Measurements from ENCODE around the gene DDX51. TPM values are rescaled to one million over a fixed set of nuclear protein-coding genes. Genes with fewer than 3 reads are reported as not detected.
A peak's percentile ranks its signal among the peaks of the same experiment; 100 is the strongest.

The DDX51 gene
- total and polyA plus RNA-seq, 2 of the 4 experiments (the other 2 are of a cell fraction), result 3.8 to 14.5 TPM

DNA sequence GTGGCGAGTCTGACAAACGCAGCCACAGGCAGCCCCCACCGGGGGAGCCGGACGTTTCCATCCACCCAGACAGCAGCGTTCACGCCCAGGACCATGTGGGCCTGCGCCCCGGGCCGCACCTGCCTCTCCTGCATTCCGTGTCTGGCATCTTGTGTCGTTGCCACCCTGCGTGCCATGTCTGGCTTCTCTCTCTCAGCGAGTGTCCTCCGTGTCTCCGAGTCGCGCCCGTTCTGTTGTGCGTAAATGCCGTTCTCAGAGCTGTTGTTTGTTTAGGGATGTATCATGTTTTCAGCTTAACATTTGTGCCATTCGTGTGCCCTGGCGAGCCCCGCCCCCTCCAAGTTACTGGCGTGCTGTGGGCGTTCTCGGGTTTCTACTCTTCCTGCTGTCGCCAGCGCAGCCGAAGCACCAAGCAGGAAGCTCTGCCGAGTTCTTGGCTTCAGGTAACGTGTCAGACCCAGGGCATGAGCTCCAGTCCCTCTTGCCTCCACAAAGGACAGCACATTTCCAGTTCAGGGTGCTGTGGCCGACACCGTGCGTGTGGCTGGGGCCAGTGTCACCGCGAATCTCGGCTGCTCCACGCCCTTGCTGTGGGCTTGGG is 34.8 kb upstream of the DDX51 start:
- Histone ChIP-seq H3K27me3 (ENCODE audit: control insufficient read depth, insufficient read depth, low read length) (peaks cover 55% of the 10 kb centered on the region), H3K9ac (ENCODE audit: low read depth, low read length) (no peak overlapping the region), H3K4ac (ENCODE audit: low read depth, low read length) (no peak overlapping the region), H4K91ac (ENCODE audit: insufficient read depth, low read depth, low read length) (no peak overlapping the region), H2BK5ac (ENCODE audit: low read depth, low read length, poor library complexity, severe bottlenecking) (no peak overlapping the region), H3K4me3 (ENCODE audit: insufficient read depth, low read depth, low read length) (no peak overlapping the region), H3K4me2 (ENCODE audit: low read depth, low read length) (no peak overlapping the region), H3K79me1 (ENCODE audit: low read depth in 1 of 2, low read length in 2 of 2) (no peaks in the 10 kb centered on the region), H2AK5ac (ENCODE audit: low read depth, low read length) (no peak overlapping the region), H4K8ac (ENCODE audit: low read depth in 2 of 2, low read length in 2 of 2) (no peak overlapping the region), H2AK9ac (replicated peaks; ENCODE audit: low read depth, low read length, poor library complexity) (no peak overlapping the region), H3K14ac (replicated peaks; ENCODE audit: low read depth, low read length) (no peak overlapping the region), H3K18ac (ENCODE audit: low read depth, low read length) (no peak overlapping the region), H4K5ac (ENCODE audit: low read depth, low read length) (no peak overlapping the region), H2BK120ac (ENCODE audit: low read depth, low read length) (no peak overlapping the region), H3K9me3 (ENCODE audit: control insufficient read depth, insufficient read depth, low read length) (no peaks in the 10 kb centered on the region; the same call in 1 of the 2 replicates), H3K23ac (ENCODE audit: low read depth, low read length) (no peak overlapping the region), H3K27ac (ENCODE audit: insufficient read depth, low read length) (no peak overlapping the region), H3K36me3 (ENCODE audit: control insufficient read depth, insufficient read depth, low read length) (no peaks in the 10 kb centered on the region), H2BK20ac (ENCODE audit: low read depth, low read length) (no peak overlapping the region), H4K20me1 (ENCODE audit: insufficient read depth, low read length) (no peaks in the 10 kb centered on the region; the same call in 1 of the 2 replicates), H3K56ac (ENCODE audit: extremely low read depth, insufficient read depth, low read length) (no peak overlapping the region), H3K9me1 (ENCODE audit: insufficient read depth, low read length) (no peaks in the 10 kb centered on the region), H2AFZ (replicated peaks; ENCODE audit: low read length, poor library complexity) (peak overlapping the region; percentile 14), H3K4me1 (ENCODE audit: control insufficient read depth, insufficient read depth, low read length) (no peaks in the 10 kb centered on the region), H2BK15ac (ENCODE audit: low read depth, low read length) (no peak overlapping the region)
- dilution Hi-C loops (cut with HindIII; ENCODE audit: low sequenced_read_pairs, unreplicated experiment), result no loop called here
- 63% methylated on average over 14 of the region's 39 CpGs; no CpG with 5 or more reads in 1 of the 2 experiments for WGBS, 2 experiments (ENCODE audit: extremely low coverage in 2 of 2, insufficient read length in 1 of 2)
- POLR2A ChIA-PET (ENCODE audit: unreplicated experiment), result no interaction called here
- intact Hi-C loops (cut with micrococcal nuclease), result no loop called here
- no TSS peak for BruUV-seq (replicated peaks)
- in situ Hi-C loops (cut with MboI; ENCODE audit: low sequenced_read_pairs), result no loop called here
- no peak for TF ChIP-seq MAFK (IDR thresholded peaks at IDR 0.05; ENCODE audit: low read depth, low read length)
- no peak for TF ChIP-seq BHLHE40 (IDR thresholded peaks at IDR 0.05; ENCODE audit: low read depth, low read length)
- TF ChIP-seq RAD21 (IDR thresholded peaks at IDR 0.05; ENCODE audit: low read length), result no peak
- TF ChIP-seq RFX5 (IDR thresholded peaks at IDR 0.05; ENCODE audit: low read depth, low read length), result no peak
- TF ChIP-seq, protein P1, sequence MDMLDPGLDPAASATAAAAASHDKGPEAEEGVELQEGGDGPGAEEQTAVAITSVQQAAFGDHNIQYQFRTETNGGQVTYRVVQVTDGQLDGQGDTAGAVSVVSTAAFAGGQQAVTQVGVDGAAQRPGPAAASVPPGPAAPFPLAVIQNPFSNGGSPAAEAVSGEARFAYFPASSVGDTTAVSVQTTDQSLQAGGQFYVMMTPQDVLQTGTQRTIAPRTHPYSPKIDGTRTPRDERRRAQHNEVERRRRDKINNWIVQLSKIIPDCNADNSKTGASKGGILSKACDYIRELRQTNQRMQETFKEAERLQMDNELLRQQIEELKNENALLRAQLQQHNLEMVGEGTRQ (IDR thresholded peaks at IDR 0.05; ENCODE audit: low read depth, low read length), result no peak
- TF ChIP-seq POLR2A (IDR thresholded peaks at IDR 0.05; ENCODE audit: low read depth, low read length), result no peak
- TF ChIP-seq MXI1 (IDR thresholded peaks at IDR 0.05; ENCODE audit: borderline replicate concordance, low read depth, low read length), result no peak
- TF ChIP-seq RCOR1 (IDR thresholded peaks at IDR 0.05; ENCODE audit: insufficient replicate concordance, low read length), result no peak
- TF ChIP-seq CEBPB (IDR thresholded peaks at IDR 0.05; ENCODE audit: low read depth, low read length), result no peak
- TF ChIP-seq NFE2L2 (IDR thresholded peaks at IDR 0.05; ENCODE audit: low read depth, low read length), result no peak
- TF ChIP-seq MAZ (IDR thresholded peaks at IDR 0.05; ENCODE audit: borderline replicate concordance, low read depth, low read length), result no peak
- TF ChIP-seq CHD1 (IDR thresholded peaks at IDR 0.05; ENCODE audit: low read depth, low read length), result no peak
- no peak for TF ChIP-seq FOS (IDR thresholded peaks at IDR 0.05; ENCODE audit: low read depth, low read length)
- TF ChIP-seq SMC3 (IDR thresholded peaks at IDR 0.05; ENCODE audit: low read depth, low read length), result no peak
- CTCF ChIA-PET, result no interaction called here
- ATAC-seq (ENCODE audit: low read depth) (no peak), DNase-seq (no peak)
